CD4-positive, alpha-beta T cell treated with Interleukin-15 for 1 hour (primary cell): ENCODE data around the gene RAD23A.
"Not testable (repeated sequence)": the region's sequence is repeated elsewhere in the genome, so short reads cannot be mapped to it uniquely, and the experiment has no call there.

Experiments used
- DNase-seq: peaks from one replicate; pipeline ENCODE4 v3.0.0-alpha.2; 2020

RAD23A gene

GRCh38 chr19:12937927-12938778 is 7.5 kb upstream of the RAD23A start, which contains the start of gene CALR:
Gene CALR, plus strand, starts transcription at chr19:12938609. Its CDS starts 71 bp downstream, at chr19:12938680.
- DNase-seq = peak; percentile 99

- peak; percentile 43 for DNase-seq
Measured at GRCh38 chr19:12938779-12939601, 6.7 kb upstream of the RAD23A start.

GRCh38 chr19:12939975-12940423 is 5.7 kb upstream of the RAD23A start:
- no peak for DNase-seq

GRCh38 chr19:12940897-12941296 is 4.8 kb upstream of the RAD23A start:
- no peak for DNase-seq

- no peak for DNase-seq
Measured at GRCh38 chr19:12943437-12944044, 2.1 kb upstream of the RAD23A start.

- DNase-seq = no peak
Measured at GRCh38 chr19:12944104-12944674, 1.5 kb upstream of the RAD23A start.

- peak; percentile 45 for DNase-seq
Measured at GRCh38 chr19:12946092-12946721, 545 bp downstream of the RAD23A start.

- no peak for DNase-seq
Measured at GRCh38 chr19:12946731-12947496, 1.3 kb downstream of the RAD23A start.

- DNase-seq = no peak
Measured at GRCh38 chr19:12947702-12948611, 2.3 kb downstream of the RAD23A start.

- no peak for DNase-seq
Measured at GRCh38 chr19:12948612-12949362, 3.1 kb downstream of the RAD23A start.

GRCh38 chr19:12949363-12950283 is 4.0 kb downstream of the RAD23A start:
- no peak for DNase-seq

GRCh38 chr19:12952050-12952449 is 6.4 kb downstream of the RAD23A start:
- not testable (repeated sequence) for DNase-seq

GRCh38 chr19:12952488-12953137 is 7.0 kb downstream of the RAD23A start:
- peak; percentile 40 for DNase-seq

- DNase-seq = no peak
Measured at GRCh38 chr19:12953138-12953798, 7.6 kb downstream of the RAD23A start.

GRCh38 chr19:12953799-12954611 is 8.3 kb downstream of the RAD23A start:
- DNase-seq = no peak

- DNase-seq = no peak
Measured at GRCh38 chr19:12954612-12954962, 8.9 kb downstream of the RAD23A start.

GRCh38 chr19:12955575-12955974 is 9.9 kb downstream of the RAD23A start:
- not testable (repeated sequence) for DNase-seq
